Hypothalamus (tissue), 51 donors: ENCODE data around the gene VSTM4.

Source experiments
- DNase-seq, 51 donors: peaks; one replicate each; lab custom pipeline; 2025; lab: John Stamatoyannopoulos, UW

VSTM4 gene

GRCh38 chr10:49143249-49143648 is 27.9 kb upstream of the VSTM4 start:
- DNase-seq: no peak

- DNase-seq: no peak
These were observed 26.4 kb upstream of the VSTM4 start for GRCh38 chr10:49141541-49142332.

GRCh38 chr10:49140304-49141177 is 25.2 kb upstream of the VSTM4 start:
- DNase-seq: no peak

GRCh38 chr10:49139846-49140195 is 24.5 kb upstream of the VSTM4 start:
- no peak for DNase-seq

- no peak for DNase-seq
These were observed 23.9 kb upstream of the VSTM4 start for GRCh38 chr10:49139028-49139845.

GRCh38 chr10:49138361-49138891 is 23.1 kb upstream of the VSTM4 start:
- no peak for DNase-seq

- no peak for DNase-seq
These were observed 21.2 kb upstream of the VSTM4 start for GRCh38 chr10:49136525-49136924.

GRCh38 chr10:49135575-49136313 is 20.4 kb upstream of the VSTM4 start:
- no peak for DNase-seq

- no peak for DNase-seq
These were observed 19.0 kb upstream of the VSTM4 start for GRCh38 chr10:49134327-49134726.

- DNase-seq: no peak
These were observed 18.5 kb upstream of the VSTM4 start, which contains the start of gene FAM170B for GRCh38 chr10:49133706-49134248. FAM170B (minus strand) TSS chr10:49134021; CDS start chr10:49133918, 103 bp downstream.

- DNase-seq: no peak
These were observed 17.0 kb upstream of the VSTM4 start for GRCh38 chr10:49132362-49132737.

GRCh38 chr10:49131507-49132361 is 16.4 kb upstream of the VSTM4 start:
- DNase-seq: no peak

- DNase-seq: no peak
These were observed 14.1 kb upstream of the VSTM4 start for GRCh38 chr10:49129376-49129775.

GRCh38 chr10:49128854-49129253 is 13.5 kb upstream of the VSTM4 start:
- no peak for DNase-seq

GRCh38 chr10:49123981-49124950 is 8.9 kb upstream of the VSTM4 start:
- no peak for DNase-seq

- DNase-seq: no peak
These were observed 5.6 kb upstream of the VSTM4 start for GRCh38 chr10:49120911-49121310.

- DNase-seq: no peak
These were observed 4.4 kb upstream of the VSTM4 start for GRCh38 chr10:49119746-49120145.
